ENCODE results near the gene CHST1.

DNA sequence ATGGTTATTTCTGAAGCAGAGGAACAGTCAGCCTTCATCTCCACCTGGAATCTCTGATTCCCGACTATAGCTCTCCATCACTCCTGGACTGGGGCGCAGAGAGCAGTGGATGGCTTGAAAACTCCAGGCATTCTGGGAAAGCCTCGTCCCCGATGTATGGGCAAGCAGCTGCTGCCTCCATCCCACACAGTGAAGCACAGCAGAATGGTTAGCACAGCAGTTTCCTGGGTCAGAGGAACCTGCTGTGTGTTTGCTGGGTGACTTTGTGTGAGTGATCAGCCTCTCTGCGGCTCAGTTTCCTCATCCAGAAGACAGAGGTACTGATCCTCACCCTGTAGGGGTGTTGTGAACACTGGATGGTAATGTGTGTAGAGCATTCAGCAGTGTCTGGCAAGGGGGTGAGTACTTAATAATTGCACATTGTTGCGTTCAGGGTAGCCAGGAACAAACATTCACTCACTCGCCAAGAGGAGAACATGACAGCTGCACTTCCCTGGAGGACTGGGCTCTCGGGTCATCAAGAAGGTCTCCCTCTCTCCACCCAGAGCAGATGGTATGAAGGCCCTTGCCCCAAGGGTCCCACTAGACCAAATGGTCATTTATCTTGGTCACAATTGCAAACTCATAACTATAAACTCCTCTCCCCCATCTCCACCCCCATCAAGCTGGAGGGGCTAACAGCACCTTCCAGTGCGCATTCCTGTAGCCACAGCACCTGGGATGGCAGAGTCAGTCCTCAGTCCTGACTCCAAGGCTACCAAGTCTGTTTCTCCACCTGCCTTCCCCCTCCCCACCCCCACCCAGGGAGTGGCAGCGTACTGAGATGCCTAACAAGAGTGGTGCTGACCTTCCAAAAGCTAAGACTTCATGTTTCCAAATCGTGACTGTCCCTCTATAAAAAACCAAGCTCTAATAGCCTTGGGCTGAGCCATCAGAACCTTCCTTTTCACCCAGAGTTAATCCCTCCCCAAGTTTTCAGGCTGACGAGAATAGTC is 1.5 kb upstream of the CHST1 start:
- TF ChIP-seq, protein P1, sequence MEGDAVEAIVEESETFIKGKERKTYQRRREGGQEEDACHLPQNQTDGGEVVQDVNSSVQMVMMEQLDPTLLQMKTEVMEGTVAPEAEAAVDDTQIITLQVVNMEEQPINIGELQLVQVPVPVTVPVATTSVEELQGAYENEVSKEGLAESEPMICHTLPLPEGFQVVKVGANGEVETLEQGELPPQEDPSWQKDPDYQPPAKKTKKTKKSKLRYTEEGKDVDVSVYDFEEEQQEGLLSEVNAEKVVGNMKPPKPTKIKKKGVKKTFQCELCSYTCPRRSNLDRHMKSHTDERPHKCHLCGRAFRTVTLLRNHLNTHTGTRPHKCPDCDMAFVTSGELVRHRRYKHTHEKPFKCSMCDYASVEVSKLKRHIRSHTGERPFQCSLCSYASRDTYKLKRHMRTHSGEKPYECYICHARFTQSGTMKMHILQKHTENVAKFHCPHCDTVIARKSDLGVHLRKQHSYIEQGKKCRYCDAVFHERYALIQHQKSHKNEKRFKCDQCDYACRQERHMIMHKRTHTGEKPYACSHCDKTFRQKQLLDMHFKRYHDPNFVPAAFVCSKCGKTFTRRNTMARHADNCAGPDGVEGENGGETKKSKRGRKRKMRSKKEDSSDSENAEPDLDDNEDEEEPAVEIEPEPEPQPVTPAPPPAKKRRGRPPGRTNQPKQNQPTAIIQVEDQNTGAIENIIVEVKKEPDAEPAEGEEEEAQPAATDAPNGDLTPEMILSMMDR (IDR thresholded peaks at IDR 0.05; ENCODE audit: extremely low read depth in 1 of 2, insufficient read depth in 1 of 2, low read depth in 1 of 2, low read length in 2 of 2): no peak
- no peak for TF ChIP-seq POLR2A (IDR thresholded peaks at IDR 0.05; ENCODE audit: low read depth, low read length)
- TF ChIP-seq EZH2 (IDR thresholded peaks at IDR 0.05; ENCODE audit: borderline replicate concordance, low read depth, low read length, severe bottlenecking): no peak
- TF ChIP-seq POLR2AphosphoS5 (IDR thresholded peaks at IDR 0.05; ENCODE audit: insufficient read depth, low read depth, low read length): no peak
- TF ChIP-seq MYC (IDR thresholded peaks at IDR 0.05; ENCODE audit: low read depth, low read length): no peak
- TF ChIP-seq, protein P2, sequence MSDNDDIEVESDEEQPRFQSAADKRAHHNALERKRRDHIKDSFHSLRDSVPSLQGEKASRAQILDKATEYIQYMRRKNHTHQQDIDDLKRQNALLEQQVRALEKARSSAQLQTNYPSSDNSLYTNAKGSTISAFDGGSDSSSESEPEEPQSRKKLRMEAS (IDR thresholded peaks at IDR 0.05; ENCODE audit: insufficient read depth, insufficient read length): no peak
- no peak for TF ChIP-seq JUN (IDR thresholded peaks at IDR 0.05; ENCODE audit: borderline replicate concordance, insufficient read depth, insufficient read length, low read depth)
- TF ChIP-seq GATA2 (IDR thresholded peaks at IDR 0.05; ENCODE audit: insufficient read depth, insufficient read length, low read depth, low read length): no peak
- no peak for TF ChIP-seq FOS (IDR thresholded peaks at IDR 0.05; ENCODE audit: borderline replicate concordance, insufficient read depth, low read length)

Measured in endothelial cell of umbilical vein (primary cell).